SW480 (cell line): ENCODE measurements around the gene MAGEH1.
"Not testable (repeated sequence)": the region's sequence is repeated elsewhere in the genome, so short reads cannot be mapped to it uniquely, and the experiment has no call there.

ENCODE experiments used
- DNase-seq: peaks from one replicate; pipeline ENCODE4 v3.0.0-alpha.2; 2016; ENCODE audit warnings: low spot score

Gene MAGEH1

GRCh38 chrX:55451990-55452832 lies at the start of gene MAGEH1:
Gene MAGEH1, plus strand, starts transcription at chrX:55452127. Its CDS starts 248 bp downstream, at chrX:55452375.
- DNase-seq: peak; percentile 1

GRCh38 chrX:55427079-55427478 lies 24.8 kb upstream of the MAGEH1 start:
- DNase-seq: not testable (repeated sequence)

GRCh38 chrX:55443468-55443867 lies 8.5 kb upstream of the MAGEH1 start:
- not testable (repeated sequence) for DNase-seq

DNA sequence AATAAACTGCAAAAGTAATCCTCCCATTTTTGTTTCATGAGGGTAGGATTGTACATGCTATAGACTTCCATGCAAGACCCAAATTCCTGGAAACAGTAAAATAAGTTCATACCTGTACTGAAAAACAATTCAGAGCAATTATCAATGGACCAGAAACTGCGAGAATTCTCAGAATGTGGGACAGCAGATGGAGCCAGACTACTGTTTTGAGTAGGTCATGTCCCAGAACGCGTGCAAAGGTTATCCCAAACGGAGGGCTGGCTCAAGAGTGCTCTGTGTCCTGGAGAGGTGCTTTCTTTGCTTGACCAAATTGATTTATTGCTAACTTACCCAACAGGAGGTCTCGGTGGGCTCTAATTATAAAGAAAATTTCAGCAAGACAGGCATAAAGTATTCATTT lies 1.7 kb upstream of the MAGEH1 start:
- peak; percentile 3 for DNase-seq

- no peak for DNase-seq
These were observed 786 bp upstream of the MAGEH1 start for GRCh38 chrX:55451141-55451540.

- no peak for DNase-seq
These were observed 319 bp upstream of the MAGEH1 start for GRCh38 chrX:55451626-55451989.

DNA sequence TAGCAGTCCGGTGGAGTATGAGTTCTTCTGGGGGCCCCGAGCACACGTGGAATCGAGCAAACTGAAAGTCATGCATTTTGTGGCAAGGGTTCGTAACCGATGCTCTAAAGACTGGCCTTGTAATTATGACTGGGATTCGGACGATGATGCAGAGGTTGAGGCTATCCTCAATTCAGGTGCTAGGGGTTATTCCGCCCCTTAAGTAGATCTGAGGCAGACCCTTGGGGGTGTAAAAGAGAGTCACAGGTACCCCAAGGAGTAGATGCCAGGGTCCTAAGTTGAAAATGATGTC lies 852 bp downstream of the MAGEH1 start:
- DNase-seq: no peak

- not testable (repeated sequence) for DNase-seq
These were observed 3.8 kb downstream of the MAGEH1 start for GRCh38 chrX:55455708-55456107.

DNA sequence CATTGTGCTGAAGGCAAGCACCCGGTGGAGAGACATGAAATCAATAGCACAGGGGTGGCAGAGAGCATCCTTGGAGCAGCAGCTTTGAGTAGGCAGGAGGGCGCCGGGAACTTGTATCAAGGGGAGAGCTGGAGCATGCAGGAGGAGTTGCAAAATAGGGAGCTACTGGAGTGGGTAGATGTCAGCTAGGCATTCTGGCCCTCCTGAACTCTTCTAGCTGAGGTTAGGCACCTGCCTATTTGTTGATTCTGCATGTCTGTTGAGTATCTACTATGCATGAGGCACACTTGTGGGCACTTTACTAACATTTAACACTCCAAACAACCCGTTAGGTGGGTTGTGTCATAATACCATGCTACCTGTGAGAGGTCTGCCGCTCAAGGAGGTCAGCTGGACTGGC lies 7.5 kb downstream of the MAGEH1 start:
- not testable (repeated sequence) for DNase-seq

DNA sequence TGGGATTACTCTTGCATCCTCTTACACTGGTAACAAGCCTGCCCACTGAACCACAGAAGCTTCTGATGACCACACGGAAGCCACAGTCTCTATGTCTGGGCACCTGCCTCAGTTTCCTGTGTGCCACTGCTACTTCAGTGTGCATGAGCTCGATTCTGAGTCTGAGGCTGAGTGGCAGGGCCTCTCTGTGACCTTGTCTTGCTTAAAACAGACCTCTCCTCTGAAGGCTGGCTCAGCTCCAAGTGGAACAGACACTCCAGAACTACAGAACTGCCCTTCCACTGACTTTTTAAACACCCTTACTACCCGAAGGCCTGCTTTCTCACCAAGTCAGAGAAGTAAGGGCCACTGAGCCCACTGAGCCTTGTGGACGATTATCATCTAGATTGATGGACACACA lies 8.0 kb downstream of the MAGEH1 start:
- not testable (repeated sequence) for DNase-seq

DNA sequence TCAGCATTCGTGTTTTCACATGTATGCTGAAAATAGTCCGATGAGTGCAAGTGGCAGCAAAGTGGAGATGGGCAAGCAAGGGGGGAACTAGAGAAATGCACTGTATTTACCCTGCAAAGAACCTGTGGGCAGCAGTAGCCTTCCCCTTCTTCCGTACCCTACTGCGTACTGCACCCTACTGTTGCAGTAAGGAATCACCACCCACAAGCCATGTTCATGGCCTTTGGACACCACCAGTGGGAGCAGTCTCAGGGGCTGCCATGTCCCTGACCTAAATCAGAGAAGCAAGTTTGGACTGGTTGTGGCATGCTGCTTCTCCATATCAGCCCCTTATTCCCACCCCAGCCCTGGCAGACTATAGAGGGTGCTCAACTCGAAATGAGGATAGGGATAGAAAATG lies 12.1 kb downstream of the MAGEH1 start:
- DNase-seq: not testable (repeated sequence)

- DNase-seq: not testable (repeated sequence)
These were observed 13.2 kb downstream of the MAGEH1 start for GRCh38 chrX:55465108-55465507.

GRCh38 chrX:55465791-55466190 lies 13.9 kb downstream of the MAGEH1 start:
- not testable (repeated sequence) for DNase-seq

DNA sequence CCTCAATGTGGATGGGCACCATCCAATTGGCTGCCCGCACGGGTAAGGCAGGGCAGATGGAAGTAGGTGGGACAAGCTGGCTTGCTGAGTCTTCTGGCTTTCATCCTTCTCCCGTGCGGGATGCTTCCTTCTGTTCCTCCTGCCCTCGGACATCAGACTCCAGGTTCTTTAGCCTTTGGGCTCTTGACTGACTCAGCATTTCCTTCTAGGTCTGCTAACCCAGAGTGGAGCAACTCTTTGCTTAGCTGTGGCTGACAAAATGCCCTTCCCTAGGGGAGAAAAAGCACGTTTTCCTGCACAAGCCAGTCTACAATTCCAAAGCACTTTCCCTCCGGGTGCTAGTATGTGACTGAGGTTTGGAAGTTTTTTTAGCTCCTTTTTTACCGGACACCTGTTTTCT lies 28.0 kb downstream of the MAGEH1 start:
- not testable (repeated sequence) for DNase-seq

DNA sequence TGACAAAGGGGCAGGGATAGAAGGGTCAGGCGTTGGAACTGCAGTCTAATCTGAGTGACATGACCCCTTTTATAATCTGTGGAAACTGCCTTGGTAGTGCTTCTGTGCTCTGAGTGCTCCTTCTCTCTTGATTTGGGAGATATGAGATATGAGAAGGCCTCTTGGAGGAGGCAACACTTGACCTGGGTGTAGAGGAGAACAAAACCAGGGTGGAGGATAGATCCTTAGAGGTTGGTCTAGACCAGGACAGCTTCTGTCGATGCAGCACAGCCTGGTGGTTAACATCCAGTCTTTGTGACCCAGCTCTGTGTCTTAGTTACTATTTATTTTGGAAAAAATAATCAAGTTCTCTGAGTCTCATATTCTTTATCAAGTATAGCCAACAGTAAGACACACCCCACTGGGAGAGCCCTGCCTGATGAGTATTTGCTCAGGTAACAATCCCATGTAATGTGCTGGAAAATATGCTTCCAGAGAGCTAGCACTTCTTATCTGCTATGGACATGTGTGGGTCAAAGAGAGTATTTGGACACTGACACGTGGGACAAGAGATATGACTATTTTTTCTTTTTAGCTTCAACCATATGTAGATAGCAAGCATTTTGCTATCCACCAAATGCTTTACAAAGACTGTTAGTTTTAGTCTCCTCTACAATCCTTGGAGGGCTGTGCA lies 28.6 kb downstream of the MAGEH1 start:
- no peak for DNase-seq

GRCh38 chrX:55484948-55485347 lies 33.0 kb downstream of the MAGEH1 start:
- no peak for DNase-seq

DNA sequence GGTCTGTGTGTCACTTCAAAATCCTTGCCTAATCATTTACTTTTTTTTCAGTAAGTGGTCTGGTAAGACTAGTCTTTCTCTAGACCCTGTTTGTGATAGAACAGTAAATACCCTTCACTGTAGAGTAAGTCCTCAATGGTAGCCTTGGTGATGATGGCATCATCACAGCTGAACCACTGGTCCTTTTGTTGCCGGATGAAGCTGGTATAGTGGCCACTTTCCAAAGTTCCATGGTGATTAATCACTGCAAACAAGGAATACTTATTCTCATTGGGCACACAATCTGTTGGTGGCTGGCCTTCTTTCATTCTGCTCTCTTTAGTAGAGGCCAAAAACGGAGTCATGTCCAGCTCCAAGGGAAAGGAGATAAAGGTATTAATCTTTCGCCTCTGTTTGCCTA lies 34.8 kb downstream of the MAGEH1 start:
- DNase-seq: no peak

- DNase-seq: no peak
These were observed 35.2 kb downstream of the MAGEH1 start for GRCh38 chrX:55487143-55487542.

- no peak for DNase-seq
These were observed 36.2 kb downstream of the MAGEH1 start for GRCh38 chrX:55488006-55488592.

DNA sequence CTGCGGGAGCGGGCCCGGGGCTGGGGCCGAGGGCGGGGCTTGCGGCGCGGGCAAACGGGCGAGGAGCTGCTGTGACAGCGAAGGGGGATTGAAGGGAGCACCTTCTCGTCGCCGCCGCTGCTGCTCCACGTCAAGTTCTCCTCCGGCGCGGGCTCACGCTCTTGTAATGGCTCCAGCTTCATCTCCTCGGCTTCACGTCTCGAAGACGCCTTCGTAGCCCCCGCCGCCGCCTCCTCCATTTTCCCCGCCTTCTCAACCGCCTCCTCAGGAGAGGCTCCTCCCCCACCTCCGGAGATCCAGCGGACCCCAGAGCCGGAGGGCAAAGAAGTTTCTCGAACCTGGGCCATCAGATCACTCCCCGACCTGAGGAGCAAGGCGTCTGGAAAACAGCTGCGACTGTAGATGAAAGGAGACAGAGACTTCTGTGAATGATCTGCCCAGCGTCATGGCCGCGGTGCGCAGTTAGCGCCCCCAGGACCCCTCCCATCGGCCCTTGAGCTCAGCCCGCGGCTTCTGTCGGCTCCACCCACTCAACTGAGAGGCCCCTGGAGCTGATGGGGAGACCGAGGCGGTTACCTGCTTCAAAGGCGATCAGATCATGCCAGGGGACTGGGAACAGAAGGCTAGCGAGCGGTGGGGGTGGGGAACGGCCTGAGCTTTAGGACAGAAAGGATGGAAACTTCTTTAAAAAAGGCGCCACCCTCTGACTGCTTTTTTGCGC lies 36.8 kb downstream of the MAGEH1 start:
- DNase-seq: peak; percentile 12

GRCh38 chrX:55489314-55490009 lies 37.5 kb downstream of the MAGEH1 start, which contains the start of gene USP51:
Gene USP51, minus strand, starts transcription at chrX:55489848. Its CDS starts 909 bp downstream, at chrX:55488939.
- peak; percentile 40 for DNase-seq

- no peak for DNase-seq
These were observed 38.2 kb downstream of the MAGEH1 start for GRCh38 chrX:55490121-55490520.
